Activated naive CD4-positive, alpha-beta T cell treated with anti-CD3 and anti-CD28 coated beads for 36 hours (primary cell): Measurements from ENCODE around the gene IL17F. TPM values are rescaled to one million over a fixed set of nuclear protein-coding genes. Genes with fewer than 3 reads are reported as not detected.

Source experiments
- CTCF ChIA-PET: fragments of 350-600 bp; sonication (Branson Sonifier 250); formaldehyde crosslinking; loops from one replicate; lab custom pipeline; 2021; ENCODE audit warnings: antibody characterized with exemption; lab: Charles Lee
- DNase-seq: peaks from one replicate; pipeline ENCODE4 v3.0.0-alpha.2; 2020
- H3K27ac Mint-ChIP-seq: one replicate; pipeline ENCODE4 v1.8.0; 2021; ENCODE audit warnings: mild to moderate bottlenecking, mixed read lengths
- H3K27me3 Mint-ChIP-seq: one replicate; pipeline ENCODE4 v1.8.0; 2021; ENCODE audit warnings: low read depth, mixed read lengths
- H3K36me3 Mint-ChIP-seq: one replicate; pipeline ENCODE4 v1.8.0; 2021; ENCODE audit warnings: low read depth, mixed read lengths
- H3K4me1 Mint-ChIP-seq: one replicate; pipeline ENCODE4 v1.8.0; 2021; ENCODE audit warnings: low read depth, mixed read lengths
- H3K4me3 Mint-ChIP-seq: one replicate; pipeline ENCODE4 v1.8.0; 2021; ENCODE audit warnings: mild to moderate bottlenecking, moderate library complexity, mixed read lengths
- H3K9me3 Mint-ChIP-seq: one replicate; pipeline ENCODE4 v1.8.0; 2021; ENCODE audit warnings: mixed read lengths
- intact Hi-C: fragments of 100-400 bp; cut with micrococcal nuclease; formaldehyde crosslinking; loops from one replicate; pipeline ENCODE4 v1.15.1; 2023
- total RNA-seq, 2 experiments: library from RNA; stranded (reverse); gene quantifications; one replicate each; pipeline ENCODE4 v1.2.3, GENCODE V29; 2021

The IL17F gene
- total RNA-seq, 2 experiments from 2014 or later: 2.3 to 3.3 TPM

- H3K4me1 Mint-ChIP-seq: no peaks in the 10 kb centered on the region
- H3K27ac Mint-ChIP-seq: no peak overlapping the region
- peaks cover 6% of the 10 kb centered on the region for H3K27me3 Mint-ChIP-seq
- intact Hi-C loops: no loop called here
- no peak for DNase-seq
- no peaks in the 10 kb centered on the region for H3K9me3 Mint-ChIP-seq
- H3K36me3 Mint-ChIP-seq: no peaks in the 10 kb centered on the region
- H3K4me3 Mint-ChIP-seq: no peak overlapping the region
- CTCF ChIA-PET: interaction anchor here (0.6 to 3.0 kb wide), 7 partner anchors 9 to 142 kb away, joined by 3 to 17 read pairs (median 4); no protein-coding TSS in a partner anchor
Observed at GRCh38 chr6:52241819-52242218, 2.5 kb downstream of the IL17F start.

- DNase-seq: peak; percentile 62
- intact Hi-C loops: loop anchor here (1.0 to 10.0 kb wide), 4 partner anchors 21 to 379 kb away; no protein-coding TSS in a partner anchor
- H3K4me1 Mint-ChIP-seq: peaks cover 6% of the 10 kb centered on the region
- H3K9me3 Mint-ChIP-seq: no peaks in the 10 kb centered on the region
- peaks cover 23% of the 10 kb centered on the region for H3K27me3 Mint-ChIP-seq
- CTCF ChIA-PET: interaction anchor here (0.8 to 5.4 kb wide), 12 partner anchors 16 to 185 kb away, joined by 3 to 52 read pairs (median 4); no protein-coding TSS in a partner anchor
- no peak overlapping the region for H3K27ac Mint-ChIP-seq
- H3K36me3 Mint-ChIP-seq: no peaks in the 10 kb centered on the region
- H3K4me3 Mint-ChIP-seq: no peak overlapping the region
Observed at GRCh38 chr6:52233975-52234823, 10.1 kb downstream of the IL17F start.

GRCh38 chr6:52233005-52233404 lies 11.3 kb downstream of the IL17F start:
- Mint-ChIP-seq H3K4me3 (no peak overlapping the region), H3K9me3 (no peaks in the 10 kb centered on the region), H3K4me1 (peaks cover 9% of the 10 kb centered on the region), H3K36me3 (no peaks in the 10 kb centered on the region), H3K27me3 (peaks cover 21% of the 10 kb centered on the region), H3K27ac (no peak overlapping the region)
- intact Hi-C loops: loop anchor here (10.0 kb wide), 1 partner anchor 378 kb away; no protein-coding TSS in a partner anchor
- CTCF ChIA-PET: interaction anchor here (0.8 to 5.4 kb wide), 7 partner anchors 9 to 169 kb away, joined by 3 to 52 read pairs (median 5); no protein-coding TSS in a partner anchor
- no peak for DNase-seq

- no peak overlapping the region for H3K4me3 Mint-ChIP-seq
- CTCF ChIA-PET: interaction anchor here (0.6 to 5.4 kb wide), 11 partner anchors 8 to 69 kb away, joined by 3 to 52 read pairs (median 3); partner anchors contain the start of gene IL17F
- peaks cover 19% of the 10 kb centered on the region for H3K27me3 Mint-ChIP-seq
- H3K27ac Mint-ChIP-seq: no peak overlapping the region
- DNase-seq: peak; percentile 49
- H3K36me3 Mint-ChIP-seq: no peaks in the 10 kb centered on the region
- H3K4me1 Mint-ChIP-seq: peaks cover 21% of the 10 kb centered on the region
- no peaks in the 10 kb centered on the region for H3K9me3 Mint-ChIP-seq
- intact Hi-C loops: loop anchor here (10.0 kb wide), 1 partner anchor 377 kb away; no protein-coding TSS in a partner anchor
Observed at GRCh38 chr6:52231406-52232127, 12.7 kb downstream of the IL17F start.

- no peak overlapping the region for H3K27ac Mint-ChIP-seq
- H3K4me3 Mint-ChIP-seq: no peak overlapping the region
- no peaks in the 10 kb centered on the region for H3K36me3 Mint-ChIP-seq
- intact Hi-C loops: loop anchor here (10.0 kb wide), 1 partner anchor 376 kb away; no protein-coding TSS in a partner anchor
- DNase-seq: no peak
- CTCF ChIA-PET: interaction anchor here (0.6 to 3.0 kb wide), 13 partner anchors 9 to 171 kb away, joined by 3 to 15 read pairs (median 3); partner anchors contain the start of gene IL17F
- peaks cover 15% of the 10 kb centered on the region for H3K27me3 Mint-ChIP-seq
- no peaks in the 10 kb centered on the region for H3K9me3 Mint-ChIP-seq
- H3K4me1 Mint-ChIP-seq: peaks cover 21% of the 10 kb centered on the region
Observed at GRCh38 chr6:52230685-52231084, 13.6 kb downstream of the IL17F start.

GRCh38 chr6:52227495-52227894 lies 16.8 kb downstream of the IL17F start:
- peaks cover 24% of the 10 kb centered on the region for H3K27me3 Mint-ChIP-seq
- H3K4me3 Mint-ChIP-seq: no peak overlapping the region
- CTCF ChIA-PET: interaction anchor here (0.7 to 1.2 kb wide), 3 partner anchors 26 to 69 kb away, joined by 3 read pairs; no protein-coding TSS in a partner anchor
- no peaks in the 10 kb centered on the region for H3K36me3 Mint-ChIP-seq
- DNase-seq: peak; percentile 91
- H3K9me3 Mint-ChIP-seq: no peaks in the 10 kb centered on the region
- H3K27ac Mint-ChIP-seq: no peak overlapping the region
- H3K4me1 Mint-ChIP-seq: peaks cover 18% of the 10 kb centered on the region
- intact Hi-C loops: loop anchor here (1.0 to 2.0 kb wide), 9 partner anchors 14 to 171 kb away; partner anchors contain the start of gene MCM3

- CTCF ChIA-PET: no interaction called here
- peaks cover 6% of the 10 kb centered on the region for H3K4me1 Mint-ChIP-seq
- peaks cover 22% of the 10 kb centered on the region for H3K27me3 Mint-ChIP-seq
- H3K4me3 Mint-ChIP-seq: no peak overlapping the region
- peak; percentile 29 for DNase-seq
- intact Hi-C loops: no loop called here
- no peaks in the 10 kb centered on the region for H3K9me3 Mint-ChIP-seq
- H3K36me3 Mint-ChIP-seq: no peaks in the 10 kb centered on the region
- H3K27ac Mint-ChIP-seq: no peak overlapping the region
Observed at GRCh38 chr6:52221302-52221701, 23.0 kb downstream of the IL17F start.

GRCh38 chr6:52217761-52218160 lies 26.5 kb downstream of the IL17F start:
- intact Hi-C loops: no loop called here
- DNase-seq: no peak
- CTCF ChIA-PET: no interaction called here
- H3K36me3 Mint-ChIP-seq: no peaks in the 10 kb centered on the region
- no peak overlapping the region for H3K27ac Mint-ChIP-seq
- H3K4me1 Mint-ChIP-seq: peaks cover 11% of the 10 kb centered on the region
- no peak overlapping the region for H3K4me3 Mint-ChIP-seq
- H3K9me3 Mint-ChIP-seq: no peaks in the 10 kb centered on the region
- peaks cover 7% of the 10 kb centered on the region for H3K27me3 Mint-ChIP-seq

- H3K36me3 Mint-ChIP-seq: no peaks in the 10 kb centered on the region
- H3K27me3 Mint-ChIP-seq: peaks cover 8% of the 10 kb centered on the region
- no peak for DNase-seq
- intact Hi-C loops: no loop called here
- H3K27ac Mint-ChIP-seq: no peak overlapping the region
- no peak overlapping the region for H3K4me3 Mint-ChIP-seq
- no peaks in the 10 kb centered on the region for H3K9me3 Mint-ChIP-seq
- CTCF ChIA-PET: interaction anchor here (1.1 kb wide), 1 partner anchor 45 kb away, joined by 3 read pairs; no protein-coding TSS in a partner anchor
- H3K4me1 Mint-ChIP-seq: peaks cover 15% of the 10 kb centered on the region
Observed at GRCh38 chr6:52216932-52217575, 27.2 kb downstream of the IL17F start.

GRCh38 chr6:52215787-52216186 lies 28.5 kb downstream of the IL17F start:
- intact Hi-C loops: no loop called here
- Mint-ChIP-seq H3K27ac (no peak overlapping the region), H3K27me3 (peaks cover 6% of the 10 kb centered on the region), H3K4me1 (peaks cover 9% of the 10 kb centered on the region), H3K9me3 (no peaks in the 10 kb centered on the region), H3K4me3 (no peak overlapping the region), H3K36me3 (no peaks in the 10 kb centered on the region)
- no peak for DNase-seq
- CTCF ChIA-PET: no interaction called here

- H3K9me3 Mint-ChIP-seq: no peaks in the 10 kb centered on the region
- peaks cover 8% of the 10 kb centered on the region for H3K27me3 Mint-ChIP-seq
- H3K4me1 Mint-ChIP-seq: peaks cover 11% of the 10 kb centered on the region
- no peak overlapping the region for H3K4me3 Mint-ChIP-seq
- no peak overlapping the region for H3K27ac Mint-ChIP-seq
- CTCF ChIA-PET: interaction anchor here (0.6 to 1.5 kb wide), 10 partner anchors 11 to 321 kb away, joined by 3 to 9 read pairs (median 4); no protein-coding TSS in a partner anchor
- no peaks in the 10 kb centered on the region for H3K36me3 Mint-ChIP-seq
- intact Hi-C loops: loop anchor here (1.0 to 2.0 kb wide), 5 partner anchors 14 to 50 kb away; no protein-coding TSS in a partner anchor
- peak; percentile 68 for DNase-seq
Observed at GRCh38 chr6:52213127-52213526, 31.2 kb downstream of the IL17F start.
